Germinal center (tissue), 1 donor: ENCODE measurements around the gene HOXC4.
"Not testable (repeated sequence)": the region's sequence is repeated elsewhere in the genome, so short reads cannot be mapped to it uniquely, and the experiment has no call there.

Experiments used
- DNase-seq: peaks from one replicate; pipeline ENCODE4 v3.0.0; 2012; ENCODE audit warnings: mixed read lengths, low spot score

Gene HOXC4

GRCh38 chr12:54041097-54041690 lies 12.4 kb upstream of the HOXC4 start:
- no peak for DNase-seq

- not testable (repeated sequence) for DNase-seq
Observed at GRCh38 chr12:54042033-54042432, 11.6 kb upstream of the HOXC4 start.

- DNase-seq = no peak
Observed at GRCh38 chr12:54042970-54043853, 10.4 kb upstream of the HOXC4 start.

- no peak for DNase-seq
Observed at GRCh38 chr12:54044425-54045103, 9.1 kb upstream of the HOXC4 start.

DNA sequence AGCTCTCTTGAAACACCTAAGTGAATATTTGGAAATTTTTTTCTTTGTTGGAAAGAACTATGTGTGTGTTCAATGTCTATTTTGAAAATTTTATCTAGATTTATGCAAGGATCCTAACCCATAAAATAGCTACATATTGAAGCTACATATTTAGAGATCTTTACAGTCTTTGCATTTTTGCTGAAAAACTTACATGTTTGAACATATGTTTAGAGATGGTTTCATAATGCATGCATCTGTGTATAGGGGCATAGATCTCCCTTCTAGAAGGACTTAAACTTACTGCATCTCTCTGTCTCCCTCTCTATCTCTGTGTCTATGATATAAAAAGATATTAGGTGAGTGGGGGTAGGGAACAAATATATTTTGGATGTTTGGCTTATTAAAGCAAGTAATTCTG lies 8.2 kb upstream of the HOXC4 start:
- no peak for DNase-seq

DNA sequence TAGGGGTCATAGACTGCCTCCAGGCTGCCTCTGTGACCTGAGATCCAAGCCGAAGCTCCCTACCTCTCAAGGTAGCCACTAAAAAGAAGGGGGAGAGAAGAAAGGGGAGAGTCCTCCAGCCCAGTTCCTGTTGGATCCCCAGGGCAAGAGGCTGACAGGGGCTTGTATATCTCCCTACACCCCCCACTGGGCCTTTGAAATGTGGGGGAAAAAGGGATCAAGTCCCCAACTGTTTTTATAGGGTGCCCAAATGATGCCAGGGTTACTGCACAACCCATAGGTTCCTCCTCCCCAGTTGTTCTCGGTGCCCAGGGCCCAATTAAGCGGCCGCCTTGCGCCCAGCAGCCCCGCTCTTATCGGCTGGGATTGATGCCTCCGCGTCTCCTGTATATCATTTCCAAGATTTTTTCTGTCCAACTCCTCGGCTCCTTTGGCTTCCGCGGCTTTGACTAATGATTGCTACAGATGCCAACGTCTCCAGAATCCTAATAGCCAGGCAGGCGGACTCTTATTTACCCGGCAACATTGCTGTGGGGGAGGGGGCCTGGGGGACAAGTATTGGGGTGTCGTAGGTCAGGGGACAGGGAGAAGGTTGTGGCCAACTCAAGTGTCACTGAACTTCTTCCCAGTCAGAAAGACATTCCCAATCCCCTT lies 7.6 kb upstream of the HOXC4 start:
- no peak for DNase-seq

- no peak for DNase-seq
Observed at GRCh38 chr12:54046809-54047159, 6.9 kb upstream of the HOXC4 start.

DNA sequence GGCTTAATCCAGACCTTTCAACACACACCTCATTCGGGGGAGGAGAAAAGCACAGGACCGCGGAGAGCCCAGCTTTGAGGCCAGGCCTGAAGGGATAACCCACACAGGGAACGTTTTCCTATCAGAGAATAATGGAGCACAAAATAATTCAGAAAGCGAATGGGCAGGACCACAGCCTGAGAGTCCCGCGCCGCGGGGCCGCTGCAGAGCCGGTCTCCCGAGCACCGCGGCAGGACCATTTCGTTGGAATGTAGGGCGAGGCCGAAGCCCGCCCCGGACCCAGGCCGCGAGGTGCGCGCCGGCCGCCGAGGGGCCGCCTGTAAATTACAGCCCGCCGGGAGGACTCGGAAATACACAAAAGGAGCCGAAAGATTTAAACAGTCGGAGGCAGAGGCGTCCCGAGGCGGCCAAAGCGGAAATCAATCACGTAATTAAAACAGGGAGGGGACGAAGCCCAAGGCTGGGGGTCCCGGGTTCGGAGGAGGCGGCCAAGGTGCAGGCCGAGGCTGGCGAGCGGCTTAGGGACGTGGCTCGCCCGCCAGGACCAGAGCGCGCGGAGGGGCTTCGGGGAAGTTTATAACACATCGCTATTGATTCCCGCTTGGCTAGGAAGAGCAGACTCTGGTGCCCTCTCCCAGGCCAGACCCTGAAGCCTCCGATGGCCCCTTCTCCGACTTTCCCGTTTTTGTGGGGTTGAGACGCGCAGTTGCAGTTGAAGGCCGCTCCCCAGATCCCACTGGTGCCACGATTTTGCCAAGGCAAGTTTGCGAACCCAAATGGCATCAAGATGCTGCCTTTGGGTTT lies 6.3 kb upstream of the HOXC4 start:
- DNase-seq = no peak

DNA sequence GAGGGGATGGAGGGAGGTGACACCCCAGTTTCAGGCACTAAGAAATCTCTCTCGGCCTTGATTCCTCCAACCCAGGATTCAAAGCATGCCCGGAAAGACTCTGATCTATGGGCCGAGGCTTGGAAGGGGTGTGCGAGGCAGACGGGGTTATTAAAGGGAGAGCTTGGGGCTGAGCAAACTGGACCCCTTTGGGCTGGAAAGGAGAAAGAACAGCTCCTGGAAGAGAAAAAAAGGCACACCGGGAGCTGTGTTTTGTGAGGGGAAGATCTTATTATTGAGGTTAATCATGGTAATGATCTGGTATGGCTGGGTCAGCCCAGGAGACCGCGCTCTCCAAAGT lies 5.7 kb upstream of the HOXC4 start:
- no peak for DNase-seq

DNA sequence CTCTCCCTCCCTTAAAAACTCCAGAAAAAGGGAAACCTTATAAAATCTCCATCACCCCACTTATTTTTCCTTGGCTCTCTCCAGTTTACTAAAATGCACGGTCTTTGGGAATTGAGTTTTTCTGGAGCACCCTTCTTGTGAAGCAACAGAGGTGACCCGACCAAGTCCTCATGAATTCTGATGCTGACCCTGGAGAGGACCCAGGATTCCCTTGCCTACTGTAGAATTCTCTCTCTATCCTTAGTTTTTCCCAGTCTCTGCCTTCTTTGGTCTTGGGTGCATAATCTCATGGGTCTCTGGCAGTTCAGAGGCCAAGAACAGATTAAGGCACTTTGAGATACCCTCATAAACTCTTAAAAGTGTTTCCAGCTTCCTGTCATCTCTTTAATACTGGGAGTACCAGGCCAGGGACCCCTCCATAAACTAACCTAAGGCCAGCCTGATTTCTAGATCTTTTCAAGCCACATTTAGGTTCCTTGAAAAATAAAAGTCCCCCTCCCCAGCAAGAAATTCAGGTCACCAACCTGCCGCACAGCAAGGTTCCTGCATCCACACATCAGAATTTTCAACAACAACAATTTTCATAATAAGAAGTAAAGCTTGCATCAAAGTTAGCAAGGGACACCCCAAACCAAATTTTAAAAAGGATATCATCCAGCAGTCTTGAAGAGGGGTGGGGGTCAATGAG lies 5.1 kb upstream of the HOXC4 start:
- DNase-seq = no peak

GRCh38 chr12:54049108-54049507 lies 4.5 kb upstream of the HOXC4 start:
- DNase-seq = no peak

- no peak for DNase-seq
Observed at GRCh38 chr12:54050482-54050810, 3.2 kb upstream of the HOXC4 start.

GRCh38 chr12:54051026-54051842 lies 2.4 kb upstream of the HOXC4 start:
- DNase-seq = no peak

- no peak for DNase-seq
Observed at GRCh38 chr12:54051874-54052437, 1.7 kb upstream of the HOXC4 start.

DNA sequence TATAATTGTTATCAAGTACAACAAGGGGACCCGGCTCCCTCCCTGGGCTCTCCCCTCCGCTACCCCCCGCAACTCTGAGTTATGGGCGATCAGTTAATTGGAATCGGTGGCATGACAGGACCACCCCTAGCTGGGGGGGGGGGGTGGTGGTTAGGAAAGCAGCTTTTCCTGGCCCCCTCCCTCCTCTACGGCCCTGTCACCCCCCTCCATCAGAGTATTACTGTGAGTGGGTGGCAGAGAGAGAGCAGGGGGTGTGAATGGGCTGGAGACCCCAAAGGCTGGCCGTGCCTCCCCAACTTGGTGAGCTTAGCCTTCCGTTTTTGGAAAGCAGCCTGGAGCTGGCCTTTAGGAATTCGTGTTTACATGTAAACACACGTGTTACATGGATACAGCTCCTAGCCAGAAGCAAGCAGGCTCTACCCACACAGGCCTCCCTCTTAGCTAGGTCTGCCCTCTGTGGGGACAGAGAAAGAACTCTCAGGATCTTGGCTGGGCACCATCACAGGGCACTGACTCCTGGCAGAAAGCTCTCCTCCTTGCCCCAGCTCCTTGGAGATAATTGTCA lies 1.1 kb upstream of the HOXC4 start:
- DNase-seq = no peak

- peak; percentile 77 for DNase-seq
Observed at GRCh38 chr12:54053003-54053750, 458 bp upstream of the HOXC4 start.

- no peak for DNase-seq
Observed at GRCh38 chr12:54054742-54055194, 1.1 kb downstream of the HOXC4 start.

GRCh38 chr12:54055552-54055951 lies 1.9 kb downstream of the HOXC4 start:
- no peak for DNase-seq

- no peak for DNase-seq
Observed at GRCh38 chr12:54056110-54056509, 2.5 kb downstream of the HOXC4 start.
